ENCODE measurements around the gene FGGY. TPM values are rescaled to one million over a fixed set of nuclear protein-coding genes. Genes with fewer than 3 reads are reported as not detected.

FGGY gene
- total RNA-seq, 2 donors from 2014 or later = 16.0 to 21.8 TPM

DNA sequence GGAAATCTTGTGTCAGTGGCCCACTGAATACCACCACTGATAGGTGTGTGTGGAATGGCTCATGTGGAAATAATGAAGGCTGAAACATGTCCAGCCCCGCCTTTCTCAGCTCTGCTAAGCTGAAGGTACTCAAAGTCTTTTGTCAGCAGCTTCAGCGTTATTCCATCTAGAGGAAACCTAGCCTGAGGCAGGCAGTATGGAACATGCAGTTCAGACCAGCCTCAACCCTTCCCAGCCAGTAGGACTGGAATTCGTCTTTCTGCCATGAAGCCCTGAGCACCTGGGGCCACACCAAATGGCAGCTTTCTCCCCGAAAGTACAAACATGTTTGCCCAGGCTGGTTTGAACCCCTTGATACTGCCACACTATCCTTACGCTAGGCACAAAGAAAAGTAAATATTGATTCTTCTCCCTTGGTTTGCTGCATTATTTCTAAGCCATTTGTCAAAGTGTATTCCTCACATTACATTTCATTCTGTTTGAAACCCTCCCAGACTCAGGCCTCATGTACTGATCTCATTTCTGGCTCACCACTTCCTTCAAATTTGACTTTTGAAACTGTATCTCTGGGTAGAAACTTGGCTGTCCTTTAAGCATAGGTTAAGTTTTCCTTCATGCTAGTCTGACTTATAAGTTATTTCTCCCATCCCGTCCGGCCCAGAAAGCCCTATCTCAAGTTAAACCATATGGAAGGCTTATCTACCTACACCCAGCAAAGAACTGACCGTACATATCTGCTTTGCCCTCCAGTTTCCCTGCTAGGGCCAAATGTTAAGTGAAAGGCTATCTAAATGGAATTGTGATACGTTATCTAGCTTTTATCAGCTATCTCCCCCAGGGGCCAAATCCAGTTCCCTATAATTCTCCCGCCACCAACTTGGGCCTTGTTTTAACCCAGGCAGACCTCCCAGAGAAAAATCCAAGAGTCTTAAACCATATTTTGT lies 472.2 kb downstream of the FGGY start:
- no peak overlapping the region for H3K27ac ChIP-seq
- no peaks in the 10 kb centered on the region for H3K36me3 ChIP-seq
- H3K9me3 ChIP-seq = no peaks in the 10 kb centered on the region
- no peak for DNase-seq (ENCODE audit: low spot score)
- TF ChIP-seq, protein P1, sequence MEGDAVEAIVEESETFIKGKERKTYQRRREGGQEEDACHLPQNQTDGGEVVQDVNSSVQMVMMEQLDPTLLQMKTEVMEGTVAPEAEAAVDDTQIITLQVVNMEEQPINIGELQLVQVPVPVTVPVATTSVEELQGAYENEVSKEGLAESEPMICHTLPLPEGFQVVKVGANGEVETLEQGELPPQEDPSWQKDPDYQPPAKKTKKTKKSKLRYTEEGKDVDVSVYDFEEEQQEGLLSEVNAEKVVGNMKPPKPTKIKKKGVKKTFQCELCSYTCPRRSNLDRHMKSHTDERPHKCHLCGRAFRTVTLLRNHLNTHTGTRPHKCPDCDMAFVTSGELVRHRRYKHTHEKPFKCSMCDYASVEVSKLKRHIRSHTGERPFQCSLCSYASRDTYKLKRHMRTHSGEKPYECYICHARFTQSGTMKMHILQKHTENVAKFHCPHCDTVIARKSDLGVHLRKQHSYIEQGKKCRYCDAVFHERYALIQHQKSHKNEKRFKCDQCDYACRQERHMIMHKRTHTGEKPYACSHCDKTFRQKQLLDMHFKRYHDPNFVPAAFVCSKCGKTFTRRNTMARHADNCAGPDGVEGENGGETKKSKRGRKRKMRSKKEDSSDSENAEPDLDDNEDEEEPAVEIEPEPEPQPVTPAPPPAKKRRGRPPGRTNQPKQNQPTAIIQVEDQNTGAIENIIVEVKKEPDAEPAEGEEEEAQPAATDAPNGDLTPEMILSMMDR (IDR thresholded peaks at IDR 0.05) = no peak
- H3K27me3 ChIP-seq = no peaks in the 10 kb centered on the region
- H3K4me3 ChIP-seq = no peak overlapping the region
- H3K4me1 ChIP-seq = no peaks in the 10 kb centered on the region

DNA sequence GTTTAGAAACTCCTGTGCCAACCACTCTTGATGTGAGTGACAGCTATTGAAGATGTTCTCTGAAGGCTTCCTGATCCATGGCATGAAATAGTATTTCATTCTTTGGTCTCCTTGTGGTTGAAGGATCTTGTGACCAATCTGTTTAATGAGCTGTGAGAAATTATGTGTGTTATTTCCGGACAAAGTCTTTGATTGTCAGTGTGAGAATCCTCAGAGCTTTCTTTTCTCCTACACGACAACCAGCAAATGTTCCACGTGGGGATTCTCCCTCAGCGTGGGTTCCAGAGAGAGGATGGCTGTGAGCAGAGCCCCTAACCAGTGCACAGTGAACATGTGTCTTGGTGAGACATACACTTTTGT lies 472.8 kb downstream of the FGGY start:
- DNase-seq (ENCODE audit: low spot score) = no peak
- no peak overlapping the region for H3K4me3 ChIP-seq
- no peak overlapping the region for H3K27ac ChIP-seq
- no peaks in the 10 kb centered on the region for H3K36me3 ChIP-seq
- no peaks in the 10 kb centered on the region for H3K4me1 ChIP-seq
- H3K9me3 ChIP-seq = no peaks in the 10 kb centered on the region
- no peaks in the 10 kb centered on the region for H3K27me3 ChIP-seq
- TF ChIP-seq, protein P1 (IDR thresholded peaks at IDR 0.05) = no peak

DNA sequence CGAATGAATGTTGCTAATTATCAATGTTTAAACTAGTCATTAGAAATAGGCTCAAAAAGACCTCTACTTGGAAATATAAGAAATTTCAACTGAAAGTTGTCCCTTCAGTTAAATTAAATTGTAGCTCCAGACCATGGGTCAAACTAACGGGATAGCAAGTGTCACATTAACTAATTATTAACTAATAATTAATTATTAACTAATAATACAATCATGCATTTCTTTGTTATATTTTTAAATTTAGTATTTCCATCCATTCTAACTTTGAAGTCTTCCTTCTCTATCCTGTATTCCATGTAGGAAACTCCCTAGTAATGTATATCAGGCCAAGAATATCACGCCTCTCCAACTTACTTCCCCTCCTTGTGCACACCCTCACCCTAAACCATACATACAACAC lies 474.5 kb downstream of the FGGY start:
- H3K27me3 ChIP-seq = no peaks in the 10 kb centered on the region
- no peak for DNase-seq (ENCODE audit: low spot score)
- no peaks in the 10 kb centered on the region for H3K36me3 ChIP-seq
- H3K9me3 ChIP-seq = no peaks in the 10 kb centered on the region
- no peak overlapping the region for H3K4me3 ChIP-seq
- TF ChIP-seq, protein P1 (IDR thresholded peaks at IDR 0.05) = no peak
- H3K27ac ChIP-seq = no peak overlapping the region
- no peaks in the 10 kb centered on the region for H3K4me1 ChIP-seq

DNA sequence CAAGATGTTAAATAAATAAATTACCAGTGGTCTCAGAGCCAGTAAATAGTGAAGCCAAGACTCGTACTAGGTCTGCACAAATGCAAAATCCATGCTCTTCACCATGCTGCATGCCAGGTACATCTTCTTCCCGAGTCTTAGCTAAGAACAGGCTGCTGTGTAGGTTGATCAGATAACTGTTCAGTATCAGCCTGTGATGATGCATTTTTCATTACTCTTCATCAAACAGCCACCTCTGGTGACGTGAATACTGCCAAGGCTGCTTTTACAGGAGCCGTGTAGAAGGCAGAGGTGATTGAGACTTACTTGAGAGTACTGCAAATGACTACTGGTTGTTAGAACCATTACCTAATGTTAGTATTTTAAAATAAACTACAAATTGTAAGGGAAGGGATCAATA lies 478.6 kb downstream of the FGGY start:
- Histone ChIP-seq H3K27me3 (no peaks in the 10 kb centered on the region), H3K36me3 (no peaks in the 10 kb centered on the region), H3K4me3 (no peak overlapping the region), H3K27ac (no peak overlapping the region), H3K9me3 (no peaks in the 10 kb centered on the region), H3K4me1 (no peaks in the 10 kb centered on the region)
- DNase-seq (ENCODE audit: low spot score) = no peak
- TF ChIP-seq, protein P1 (IDR thresholded peaks at IDR 0.05) = no peak

DNA sequence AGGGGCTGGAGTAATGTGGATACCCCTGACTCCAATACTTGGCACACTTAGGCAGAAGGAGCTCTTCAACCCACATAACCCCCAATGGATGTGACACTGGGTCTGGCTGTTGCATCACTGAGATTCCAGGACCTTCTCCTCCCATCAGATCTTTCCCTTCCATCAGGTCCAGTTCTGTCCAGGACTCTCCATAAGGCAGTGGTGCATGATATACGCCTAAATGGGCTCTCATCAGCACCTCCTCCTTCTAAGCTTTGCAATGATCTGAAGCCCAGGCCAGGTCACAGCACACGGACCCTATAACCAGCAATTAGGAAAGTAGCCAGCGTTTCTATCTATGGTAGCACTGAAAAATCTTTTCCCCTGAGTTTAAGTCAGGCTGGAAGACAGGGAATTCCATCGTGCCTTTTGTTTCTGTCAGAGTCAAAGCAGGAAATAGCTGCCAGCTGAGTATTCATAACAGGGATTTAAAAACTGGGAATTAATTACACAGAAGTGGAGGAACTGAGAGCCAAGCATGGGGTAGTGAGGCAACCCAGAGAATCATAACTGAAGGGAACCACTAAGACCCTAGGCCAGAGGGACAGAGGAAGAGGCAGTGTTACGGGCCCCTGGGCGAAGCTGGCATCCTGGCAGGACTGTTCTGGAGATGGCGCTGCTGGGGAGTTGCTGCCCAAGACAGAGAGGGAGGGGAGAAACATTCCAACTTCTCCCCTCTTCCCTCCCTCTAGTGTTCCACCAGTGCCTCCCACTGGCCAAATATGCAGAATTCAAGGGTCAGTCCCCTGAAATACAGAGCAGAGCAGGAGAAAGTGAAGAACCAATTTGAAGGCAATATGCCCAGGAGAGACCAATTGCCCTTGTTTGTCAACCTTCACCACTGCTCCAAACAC lies 480.3 kb downstream of the FGGY start:
- DNase-seq (ENCODE audit: low spot score) = no peak
- no peak overlapping the region for H3K27ac ChIP-seq

More for the DNA sequence above, 480.3 kb downstream of the FGGY start:
- H3K9me3 ChIP-seq = no peaks in the 10 kb centered on the region
- TF ChIP-seq, protein P1 (IDR thresholded peaks at IDR 0.05) = no peak
- no peak overlapping the region for H3K4me3 ChIP-seq
- no peaks in the 10 kb centered on the region for H3K27me3 ChIP-seq
- no peaks in the 10 kb centered on the region for H3K36me3 ChIP-seq
- no peaks in the 10 kb centered on the region for H3K4me1 ChIP-seq
